Stimulated activated CD4-positive, alpha-beta T cell treated with anti-CD3 and anti-CD28 coated beads, Interleukin-1b, Interleukin-23, amount 100 ng/mL, for 48 hours (primary cell): ENCODE results near the gene ITPRIPL1.
"Not testable (repeated sequence)": the region's sequence is repeated elsewhere in the genome, so short reads cannot be mapped to it uniquely, and the experiment has no call there.

Experiments used
- DNase-seq: peaks from one replicate; pipeline ENCODE4 v3.0.0-alpha.2; 2020

ITPRIPL1 gene

GRCh38 chr2:96325041-96325883 is at the start of gene ITPRIPL1:
Gene ITPRIPL1, plus strand, starts transcription at chr2:96325317. Its CDS starts 523 bp downstream, at chr2:96325840.
- DNase-seq = peak; percentile 49

- DNase-seq = no peak
Observed at GRCh38 chr2:96276787-96277499, 48.2 kb upstream of the ITPRIPL1 start.

GRCh38 chr2:96287273-96287856 is 37.8 kb upstream of the ITPRIPL1 start:
- DNase-seq = no peak

- DNase-seq = no peak
Observed at GRCh38 chr2:96291751-96292150, 33.4 kb upstream of the ITPRIPL1 start.

- DNase-seq = not testable (repeated sequence)
Observed at GRCh38 chr2:96294271-96294670, 30.8 kb upstream of the ITPRIPL1 start.

- no peak for DNase-seq
Observed at GRCh38 chr2:96296925-96297324, 28.2 kb upstream of the ITPRIPL1 start.

GRCh38 chr2:96301865-96302264 is 23.3 kb upstream of the ITPRIPL1 start:
- DNase-seq = no peak

GRCh38 chr2:96304606-96305005 is 20.5 kb upstream of the ITPRIPL1 start:
- no peak for DNase-seq

- peak; percentile 93 for DNase-seq
Observed at GRCh38 chr2:96305091-96305978, 19.8 kb upstream of the ITPRIPL1 start, which contains the start of gene SNRNP200. Gene SNRNP200, minus strand, starts transcription at chr2:96305546. Its CDS starts 109 bp downstream, at chr2:96305437.

GRCh38 chr2:96305979-96306308 is 19.2 kb upstream of the ITPRIPL1 start:
- DNase-seq = no peak

- no peak for DNase-seq
Observed at GRCh38 chr2:96306370-96306769, 18.7 kb upstream of the ITPRIPL1 start.

GRCh38 chr2:96308248-96308647 is 16.9 kb upstream of the ITPRIPL1 start:
- DNase-seq = no peak

- no peak for DNase-seq
Observed at GRCh38 chr2:96315005-96315399, 10.1 kb upstream of the ITPRIPL1 start.

GRCh38 chr2:96315400-96316071 is 9.6 kb upstream of the ITPRIPL1 start:
- no peak for DNase-seq

- DNase-seq = no peak
Observed at GRCh38 chr2:96316999-96317398, 8.1 kb upstream of the ITPRIPL1 start.

- DNase-seq = no peak
Observed at GRCh38 chr2:96317584-96317997, 7.5 kb upstream of the ITPRIPL1 start.

- DNase-seq = no peak
Observed at GRCh38 chr2:96318723-96319122, 6.4 kb upstream of the ITPRIPL1 start.

GRCh38 chr2:96319396-96319795 is 5.7 kb upstream of the ITPRIPL1 start:
- DNase-seq = no peak

- no peak for DNase-seq
Observed at GRCh38 chr2:96320326-96320725, 4.8 kb upstream of the ITPRIPL1 start.

- peak; percentile 23 for DNase-seq
Observed at GRCh38 chr2:96320728-96321622, 4.1 kb upstream of the ITPRIPL1 start.

- DNase-seq = no peak
Observed at GRCh38 chr2:96323849-96324248, 1.3 kb upstream of the ITPRIPL1 start.
